Thoracic aorta (tissue), 2 donors: ENCODE results near the gene HACE1. TPM values are rescaled to one million over a fixed set of nuclear protein-coding genes. Genes with fewer than 3 reads are reported as not detected.

Experiments used
- ATAC-seq: fragments of 150-250 bp; one replicate; pipeline ENCODE4 v1.8.0; 2017; ENCODE audit warnings: low read depth; ENCODE audit not compliant: insufficient number of reproducible peaks, low FRiP score
- DNase-seq: peaks from one replicate; pipeline ENCODE4 v3.0.0-alpha.2; 2020; ENCODE audit warnings: low spot score
- H3K27ac ChIP-seq, 2 donors: fragments of 200-600 bp; sonication (generic); 1 replicate in 1 of 2; 2 replicates in 1 of 2; pipeline ENCODE4 v1.5.1; 2016; ENCODE audit warnings: mild to moderate bottlenecking in 2 of 2, moderate library complexity in 2 of 2
- H3K27me3 ChIP-seq: fragments of 200-600 bp; sonication (generic); replicated peaks from 2 replicates; pipeline ENCODE4 v1.6.0; 2016; ENCODE audit warnings: mild to moderate bottlenecking; ENCODE audit not compliant: insufficient read depth
- H3K36me3 ChIP-seq: fragments of 200-600 bp; sonication (generic); one replicate; pipeline ENCODE4 v1.5.1; 2016
- H3K4me1 ChIP-seq, 2 donors: fragments of 200-600 bp; sonication (generic); 1 replicate in 1 of 2; 2 replicates in 1 of 2; pipeline versions ENCODE4 v1.5.1 to v1.6.0; 2016; ENCODE audit warnings: low read depth in 2 of 2, mild to moderate bottlenecking in 1 of 2; ENCODE audit not compliant: control insufficient read depth in 1 of 2
- H3K4me3 ChIP-seq: fragments of 200-600 bp; sonication (generic); 2 replicates; pipeline ENCODE4 v1.5.1; 2016; ENCODE audit warnings: mild to moderate bottlenecking
- H3K9me3 ChIP-seq: fragments of 200-600 bp; sonication (generic); 2 replicates; pipeline ENCODE4 v1.5.1; 2016
- total RNA-seq, 2 donors: library from RNA; depleted of rRNA; stranded (reverse); fragments of >200 nt; gene quantifications; one replicate each; pipeline versions ENCODE4 v1.1.0 to v1.2.3, GENCODE V29; 2016
- TF ChIP-seq, protein P1 (sequence below): fragments of 200-600 bp; sonication (generic); IDR thresholded peaks from one replicate; pipeline ENCODE4 v1.5.1; 2019; ENCODE audit warnings: antibody characterized with exemption

Gene HACE1
- total RNA-seq, 2 donors from 2014 or later, result 17.0 to 20.7 TPM

DNA sequence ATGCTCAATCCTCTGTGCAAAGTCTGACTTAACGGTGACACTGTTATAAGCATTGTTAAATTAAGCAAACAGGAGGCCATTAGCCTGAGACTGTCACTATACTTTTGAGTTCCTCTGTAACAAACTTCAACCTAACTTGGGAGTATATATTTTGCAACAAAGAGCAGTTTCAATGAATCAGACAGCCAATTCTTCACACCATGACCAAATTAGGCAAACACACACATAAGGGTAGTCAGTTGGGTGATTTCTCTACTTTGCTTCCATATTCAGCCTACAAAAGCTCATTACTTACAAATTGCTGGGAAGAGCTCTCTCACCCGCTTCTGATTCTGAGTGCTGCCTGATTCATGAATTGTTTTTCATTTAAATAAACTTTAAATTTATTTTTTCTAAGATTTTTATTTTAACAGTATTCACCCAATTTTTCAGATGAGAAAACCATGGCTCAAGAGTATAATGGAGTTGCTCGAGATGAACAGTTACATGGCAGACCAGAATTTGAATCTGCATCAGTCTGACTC, 60.5 kb downstream of the HACE1 start:
- ATAC-seq, result no peak
- Histone ChIP-seq H3K27me3 (no peaks in the 10 kb centered on the region), H3K27ac (no peak overlapping the region), H3K9me3 (no peaks in the 10 kb centered on the region), H3K4me3 (no peak overlapping the region), H3K4me1 (no peaks in the 10 kb centered on the region), H3K36me3 (peaks cover 3% of the 10 kb centered on the region)
- DNase-seq, result no peak
- TF ChIP-seq, protein P1, sequence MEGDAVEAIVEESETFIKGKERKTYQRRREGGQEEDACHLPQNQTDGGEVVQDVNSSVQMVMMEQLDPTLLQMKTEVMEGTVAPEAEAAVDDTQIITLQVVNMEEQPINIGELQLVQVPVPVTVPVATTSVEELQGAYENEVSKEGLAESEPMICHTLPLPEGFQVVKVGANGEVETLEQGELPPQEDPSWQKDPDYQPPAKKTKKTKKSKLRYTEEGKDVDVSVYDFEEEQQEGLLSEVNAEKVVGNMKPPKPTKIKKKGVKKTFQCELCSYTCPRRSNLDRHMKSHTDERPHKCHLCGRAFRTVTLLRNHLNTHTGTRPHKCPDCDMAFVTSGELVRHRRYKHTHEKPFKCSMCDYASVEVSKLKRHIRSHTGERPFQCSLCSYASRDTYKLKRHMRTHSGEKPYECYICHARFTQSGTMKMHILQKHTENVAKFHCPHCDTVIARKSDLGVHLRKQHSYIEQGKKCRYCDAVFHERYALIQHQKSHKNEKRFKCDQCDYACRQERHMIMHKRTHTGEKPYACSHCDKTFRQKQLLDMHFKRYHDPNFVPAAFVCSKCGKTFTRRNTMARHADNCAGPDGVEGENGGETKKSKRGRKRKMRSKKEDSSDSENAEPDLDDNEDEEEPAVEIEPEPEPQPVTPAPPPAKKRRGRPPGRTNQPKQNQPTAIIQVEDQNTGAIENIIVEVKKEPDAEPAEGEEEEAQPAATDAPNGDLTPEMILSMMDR, result no peak

- no peaks in the 10 kb centered on the region for H3K27me3 ChIP-seq
- peaks cover 3% of the 10 kb centered on the region for H3K36me3 ChIP-seq
- no peak for ATAC-seq
- TF ChIP-seq, protein P1, result no peak
- H3K27ac ChIP-seq, result no peak overlapping the region
- no peak for DNase-seq
- H3K9me3 ChIP-seq, result no peaks in the 10 kb centered on the region
- H3K4me3 ChIP-seq, result no peak overlapping the region
- no peaks in the 10 kb centered on the region for H3K4me1 ChIP-seq
Measured at GRCh38 chr6:104796031-104796785, 63.5 kb downstream of the HACE1 start.

GRCh38 chr6:104795363-104795762, 64.4 kb downstream of the HACE1 start:
- Histone ChIP-seq H3K9me3 (no peaks in the 10 kb centered on the region), H3K4me1 (no peaks in the 10 kb centered on the region), H3K27ac (no peak overlapping the region), H3K36me3 (peaks cover 3% of the 10 kb centered on the region), H3K27me3 (no peaks in the 10 kb centered on the region), H3K4me3 (no peak overlapping the region)
- ATAC-seq, result no peak
- TF ChIP-seq, protein P1, result no peak
- no peak for DNase-seq

DNA sequence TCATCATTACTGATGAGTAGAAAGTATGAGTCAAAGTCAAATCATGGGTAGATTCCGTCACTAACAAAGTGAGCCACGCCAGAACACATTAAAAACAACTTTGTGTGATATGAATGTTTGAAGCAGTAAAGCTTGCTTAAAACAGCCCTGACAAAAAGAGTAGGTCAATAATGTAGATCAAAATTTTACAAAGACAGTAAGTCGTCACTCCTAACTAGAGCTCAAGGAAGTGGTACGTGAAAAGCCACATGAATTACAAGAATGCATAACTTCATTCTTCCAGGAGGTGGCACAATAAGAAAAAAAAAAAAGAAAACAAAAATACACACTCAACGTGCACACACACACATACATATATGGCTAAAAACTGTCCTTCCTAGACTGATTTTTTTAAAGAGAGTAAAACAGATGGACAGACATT, 69.9 kb downstream of the HACE1 start:
- H3K36me3 ChIP-seq, result peaks cover 3% of the 10 kb centered on the region
- ATAC-seq, result no peak

DNA sequence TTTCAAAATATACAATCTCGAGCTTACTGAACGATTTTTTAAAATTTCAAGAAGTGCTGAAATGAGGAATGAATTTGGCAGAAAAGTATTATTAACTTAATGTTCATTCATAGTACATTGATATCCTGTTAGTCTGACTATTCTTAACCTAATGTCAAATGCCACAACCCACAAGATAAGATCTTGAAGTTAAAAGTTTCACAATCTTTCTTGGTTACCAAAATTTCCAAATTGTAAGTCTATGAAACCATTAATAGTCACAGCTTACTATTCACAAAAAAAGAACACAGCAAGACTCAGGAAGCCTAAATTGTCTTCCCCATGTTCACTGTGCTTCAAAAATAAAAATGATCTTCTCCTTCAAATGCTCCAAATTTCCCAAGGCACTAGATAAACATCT, 71.3 kb downstream of the HACE1 start:
- TF ChIP-seq, protein P1, result no peak
- DNase-seq, result no peak
- peaks cover 8% of the 10 kb centered on the region for H3K36me3 ChIP-seq
- H3K27me3 ChIP-seq, result no peaks in the 10 kb centered on the region
- H3K4me3 ChIP-seq, result no peak overlapping the region
- no peaks in the 10 kb centered on the region for H3K9me3 ChIP-seq
- no peak overlapping the region for H3K27ac ChIP-seq
- no peak for ATAC-seq
- no peaks in the 10 kb centered on the region for H3K4me1 ChIP-seq

More for the DNA sequence above, 69.9 kb downstream of the HACE1 start:
- no peak for DNase-seq
- H3K27ac ChIP-seq, result no peak overlapping the region
- TF ChIP-seq, protein P1, result no peak
- no peak overlapping the region for H3K4me3 ChIP-seq
- H3K9me3 ChIP-seq, result no peaks in the 10 kb centered on the region
- H3K27me3 ChIP-seq, result no peaks in the 10 kb centered on the region
- H3K4me1 ChIP-seq, result no peaks in the 10 kb centered on the region
